AG04449 (cell line): Measurements from ENCODE around the gene TMC5.

Experiments
- CTCF ChIA-PET: fragments of 350-600 bp; formaldehyde crosslinking; extraction: SDS; loops from one replicate; lab custom pipeline; 2021; ENCODE audit warnings: antibody characterized with exemption; lab: Yijun Ruan, JAX
- POLR2A ChIA-PET: fragments of 400-600, 350-600 bp; formaldehyde crosslinking; extraction: SDS; loops from one replicate; lab custom pipeline; 2020; ENCODE audit warnings: antibody characterized with exemption, inconsistent platforms; lab: Yijun Ruan, JAX
- DNase-seq: peaks from one replicate; pipeline ENCODE4 v3.0.0-alpha.2; 2010; ENCODE audit warnings: low read depth, low spot score
- H3K4me3 ChIP-seq: 2 replicates; pipeline ENCODE4 v1.5.1; 2011; ENCODE audit warnings: low read depth, mild to moderate bottlenecking, control low read depth, low read length
- TF ChIP-seq, protein P1 (sequence below): IDR thresholded peaks from one replicate; pipeline ENCODE4 v1.5.1; 2011; ENCODE audit warnings: mild to moderate bottlenecking, moderate library complexity, low read length, control low read depth, inconsistent platforms; ENCODE audit not compliant: insufficient read depth; ENCODE audit errors: missing control alignments

The TMC5 gene

DNA sequence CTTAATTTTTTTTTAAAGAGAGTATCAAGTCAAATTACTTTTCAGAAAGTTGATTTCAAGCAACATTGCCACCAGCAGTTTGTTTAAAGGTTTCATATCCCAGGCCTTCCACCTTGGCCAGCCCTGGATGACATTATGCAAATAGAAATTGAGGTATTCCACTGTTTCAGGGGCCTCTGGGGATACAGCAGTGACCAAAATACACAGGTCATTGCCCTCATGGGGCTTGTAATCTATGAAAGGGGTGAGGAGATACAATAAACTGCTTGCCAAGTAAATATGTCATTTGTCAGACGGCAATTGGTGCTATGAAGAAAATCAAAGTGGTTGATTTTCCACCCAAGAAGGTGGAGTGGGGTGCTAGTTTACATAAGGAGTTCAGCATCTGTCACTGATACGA is 37.8 kb upstream of the TMC5 start:
- no peak overlapping the region for H3K4me3 ChIP-seq
- no peak for DNase-seq
- ChIA-PET CTCF (interaction anchor here (5.5 kb wide), 1 partner anchor 294 kb away, joined by 39 read pairs; no protein-coding TSS in a partner anchor), POLR2A (no interaction called here)
- TF ChIP-seq, protein P1, sequence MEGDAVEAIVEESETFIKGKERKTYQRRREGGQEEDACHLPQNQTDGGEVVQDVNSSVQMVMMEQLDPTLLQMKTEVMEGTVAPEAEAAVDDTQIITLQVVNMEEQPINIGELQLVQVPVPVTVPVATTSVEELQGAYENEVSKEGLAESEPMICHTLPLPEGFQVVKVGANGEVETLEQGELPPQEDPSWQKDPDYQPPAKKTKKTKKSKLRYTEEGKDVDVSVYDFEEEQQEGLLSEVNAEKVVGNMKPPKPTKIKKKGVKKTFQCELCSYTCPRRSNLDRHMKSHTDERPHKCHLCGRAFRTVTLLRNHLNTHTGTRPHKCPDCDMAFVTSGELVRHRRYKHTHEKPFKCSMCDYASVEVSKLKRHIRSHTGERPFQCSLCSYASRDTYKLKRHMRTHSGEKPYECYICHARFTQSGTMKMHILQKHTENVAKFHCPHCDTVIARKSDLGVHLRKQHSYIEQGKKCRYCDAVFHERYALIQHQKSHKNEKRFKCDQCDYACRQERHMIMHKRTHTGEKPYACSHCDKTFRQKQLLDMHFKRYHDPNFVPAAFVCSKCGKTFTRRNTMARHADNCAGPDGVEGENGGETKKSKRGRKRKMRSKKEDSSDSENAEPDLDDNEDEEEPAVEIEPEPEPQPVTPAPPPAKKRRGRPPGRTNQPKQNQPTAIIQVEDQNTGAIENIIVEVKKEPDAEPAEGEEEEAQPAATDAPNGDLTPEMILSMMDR, result no peak

GRCh38 chr16:19380328-19380727 is 37.4 kb upstream of the TMC5 start:
- ChIA-PET CTCF (interaction anchor here (5.5 kb wide), 1 partner anchor 294 kb away, joined by 39 read pairs; no protein-coding TSS in a partner anchor), POLR2A (no interaction called here)
- DNase-seq, result no peak

GRCh38 chr16:19382084-19382801 is 35.4 kb upstream of the TMC5 start:
- POLR2A ChIA-PET, result no interaction called here
- no peak overlapping the region for H3K4me3 ChIP-seq
- TF ChIP-seq, protein P1, result no peak
- no peak for DNase-seq
- CTCF ChIA-PET, result interaction anchor here (1.2 to 5.5 kb wide), 2 partner anchors 203 to 296 kb away, joined by 3 to 39 read pairs; no protein-coding TSS in a partner anchor

More at GRCh38 chr16:19380328-19380727, 37.4 kb upstream of the TMC5 start:
- TF ChIP-seq, protein P1, result no peak
- H3K4me3 ChIP-seq, result no peak overlapping the region

GRCh38 chr16:19382887-19383816 is 34.5 kb upstream of the TMC5 start:
- CTCF ChIA-PET, result interaction anchor here (1.2 kb wide), 1 partner anchor 204 kb away, joined by 3 read pairs; no protein-coding TSS in a partner anchor
- H3K4me3 ChIP-seq, result no peak overlapping the region
- POLR2A ChIA-PET, result no interaction called here
- TF ChIP-seq, protein P1, result no peak
- DNase-seq, result no peak

- CTCF ChIA-PET, result no interaction called here
- TF ChIP-seq, protein P1, result no peak
- H3K4me3 ChIP-seq, result no peak overlapping the region
Observed at GRCh38 chr16:19384656-19385055, 33.0 kb upstream of the TMC5 start.

GRCh38 chr16:19386525-19386924 is 31.2 kb upstream of the TMC5 start:
- ChIA-PET POLR2A (no interaction called here), CTCF (interaction anchor here (3.9 kb wide), 1 partner anchor 117 kb away, joined by 25 read pairs; no protein-coding TSS in a partner anchor)
- no peak for DNase-seq
- TF ChIP-seq, protein P1, result no peak
- no peak overlapping the region for H3K4me3 ChIP-seq

More at GRCh38 chr16:19384656-19385055, 33.0 kb upstream of the TMC5 start:
- POLR2A ChIA-PET, result no interaction called here
- no peak for DNase-seq
